ENCODE results near the gene NCOA3. TPM values are rescaled to one million over a fixed set of nuclear protein-coding genes. Genes with fewer than 3 reads are reported as not detected.

Gene NCOA3
- total RNA-seq, 1 experiment from 2014 or later: 35.6 TPM

- peak; percentile 20 for DNase-seq (ENCODE audit: low read depth)
Measured at GRCh38 chr20:47629907-47630306, 128.2 kb downstream of the NCOA3 start.

GRCh38 chr20:47631078-47631477, 129.4 kb downstream of the NCOA3 start:
- no peak for DNase-seq (ENCODE audit: low read depth)

- DNase-seq (ENCODE audit: low read depth): no peak
Measured at GRCh38 chr20:47635256-47635655, 133.6 kb downstream of the NCOA3 start.

- DNase-seq (ENCODE audit: low read depth): no peak
Measured at GRCh38 chr20:47638851-47639250, 137.2 kb downstream of the NCOA3 start.

- DNase-seq (ENCODE audit: low read depth): no peak
Measured at GRCh38 chr20:47642118-47642517, 140.4 kb downstream of the NCOA3 start.

- no peak for DNase-seq (ENCODE audit: low read depth)
Measured at GRCh38 chr20:47642624-47643023, 140.9 kb downstream of the NCOA3 start.

GRCh38 chr20:47645632-47646031, 143.9 kb downstream of the NCOA3 start:
- DNase-seq (ENCODE audit: low read depth): peak; percentile 24

- DNase-seq (ENCODE audit: low read depth): no peak
Measured at GRCh38 chr20:47647994-47648393, 146.3 kb downstream of the NCOA3 start.

- DNase-seq (ENCODE audit: low read depth): no peak
Measured at GRCh38 chr20:47648943-47649342, 147.3 kb downstream of the NCOA3 start.

GRCh38 chr20:47652301-47652700, 150.6 kb downstream of the NCOA3 start:
- no peak for DNase-seq (ENCODE audit: low read depth)

- no peak for DNase-seq (ENCODE audit: low read depth)
Measured at GRCh38 chr20:47652794-47653193, 151.1 kb downstream of the NCOA3 start.

GRCh38 chr20:47653869-47654268, 152.2 kb downstream of the NCOA3 start:
- DNase-seq (ENCODE audit: low read depth): no peak

- DNase-seq (ENCODE audit: low read depth): no peak
Measured at GRCh38 chr20:47654370-47654769, 152.7 kb downstream of the NCOA3 start.

GRCh38 chr20:47655635-47656034, 153.9 kb downstream of the NCOA3 start:
- DNase-seq (ENCODE audit: low read depth): no peak

- DNase-seq (ENCODE audit: low read depth): no peak
Measured at GRCh38 chr20:47656318-47656717, 154.6 kb downstream of the NCOA3 start.

- DNase-seq (ENCODE audit: low read depth): no peak
Measured at GRCh38 chr20:47659904-47660601, 158.4 kb downstream of the NCOA3 start.

- DNase-seq (ENCODE audit: low read depth): no peak
Measured at GRCh38 chr20:47660602-47660905, 158.9 kb downstream of the NCOA3 start.

GRCh38 chr20:47660983-47661700, 159.5 kb downstream of the NCOA3 start:
- DNase-seq (ENCODE audit: low read depth): no peak

GRCh38 chr20:47661714-47662113, 160.0 kb downstream of the NCOA3 start:
- no peak for DNase-seq (ENCODE audit: low read depth)

GRCh38 chr20:47662483-47663353, 161.0 kb downstream of the NCOA3 start:
- no peak for DNase-seq (ENCODE audit: low read depth)

GRCh38 chr20:47663354-47664067, 161.8 kb downstream of the NCOA3 start:
- peak; percentile 81 for DNase-seq (ENCODE audit: low read depth)

- DNase-seq (ENCODE audit: low read depth): no peak
Measured at GRCh38 chr20:47664068-47664437, 162.4 kb downstream of the NCOA3 start.
